ENCODE measurements around the gene ABHD8. TPM values are rescaled to one million over a fixed set of nuclear protein-coding genes. Genes with fewer than 3 reads are reported as not detected.
A peak's percentile ranks its signal among the peaks of the same experiment; 100 is the strongest.

The ABHD8 gene
- total and polyA plus RNA-seq, 3 donors from 2014 or later, result 27.1 to 70.7 (median 49.1) TPM

GRCh38 chr19:17337675-17338432 lies 34.6 kb upstream of the ABHD8 start:
- intact Hi-C loops (cut with DNase I; ENCODE audit: low total_unique reads), result no loop called here
- Histone ChIP-seq H3K36me3 (ENCODE audit: low read depth, missing control alignments) (no peaks in the 10 kb centered on the region), H3K27me3 (no peaks in the 10 kb centered on the region), H3K9me3 (no peaks in the 10 kb centered on the region), H3K4me1 (peaks cover 22% of the 10 kb centered on the region), H3K4me3 (peak overlapping the region; percentile 65 to 72), H3K27ac (peak overlapping the region in 1 of 2 donors; percentile 88)
- WGBS, 2 donors, result 0 to 9% methylated on average over 15 to 35 of the region's 50 CpGs
- no peak for TF ChIP-seq CTCF (IDR thresholded peaks at IDR 0.05)
- TF ChIP-seq POLR2A (IDR thresholded peaks at IDR 0.05), result no peak
- DNase-seq, result no peak

- WGBS, 2 donors, result 0% methylated on average over 30 to 41 of the region's 41 CpGs
- Histone ChIP-seq H3K4me1 (peaks cover 22% of the 10 kb centered on the region), H3K27ac (peak within 1 kb of the TSS; percentile 80 to 88), H3K36me3 (ENCODE audit: low read depth, missing control alignments) (no peaks in the 10 kb centered on the region), H3K4me3 (peak within 1 kb of the TSS; percentile 65 to 72), H3K9me3 (no peaks in the 10 kb centered on the region), H3K27me3 (no peaks in the 10 kb centered on the region)
- DNase-seq, result peak; percentile 99
- TF ChIP-seq POLR2A (IDR thresholded peaks at IDR 0.05) (no peak), CTCF (IDR thresholded peaks at IDR 0.05) (no peak)
- intact Hi-C loops (cut with DNase I; ENCODE audit: low total_unique reads), result no loop called here
Observed at GRCh38 chr19:17336872-17337674, 33.8 kb upstream of the ABHD8 start, which contains the start of gene GTPBP3. TSS of gene GTPBP3 (plus strand) at chr19:17337553. CDS start at chr19:17337612, 59 bp downstream.

- H3K4me3 ChIP-seq, result no peak overlapping the region
- DNase-seq, result no peak
- intact Hi-C loops (cut with DNase I; ENCODE audit: low total_unique reads), result no loop called here
- no peak for TF ChIP-seq POLR2A (IDR thresholded peaks at IDR 0.05)
- no peak for TF ChIP-seq CTCF (IDR thresholded peaks at IDR 0.05)
- no peaks in the 10 kb centered on the region for H3K36me3 ChIP-seq (ENCODE audit: low read depth, missing control alignments)
- WGBS, 2 donors, result 50 to 58% methylated on average over 10 of the region's 10 CpGs
- no peaks in the 10 kb centered on the region for H3K9me3 ChIP-seq
- peaks cover 22% of the 10 kb centered on the region for H3K4me1 ChIP-seq
- H3K27ac ChIP-seq, result no peak overlapping the region
- H3K27me3 ChIP-seq, result no peaks in the 10 kb centered on the region
Observed at GRCh38 chr19:17335575-17335974, 32.4 kb upstream of the ABHD8 start.

GRCh38 chr19:17334414-17335409 lies 31.5 kb upstream of the ABHD8 start, which contains the start of gene ANO8:
TSS of gene ANO8 (minus strand) at chr19:17334855. CDS start at chr19:17334670, 185 bp downstream.
- H3K4me1 ChIP-seq, result peaks cover 22% of the 10 kb centered on the region
- TF ChIP-seq POLR2A (IDR thresholded peaks at IDR 0.05) (no peak), CTCF (IDR thresholded peaks at IDR 0.05) (no peak)
- H3K27me3 ChIP-seq, result no peaks in the 10 kb centered on the region
- peak within 1 kb of the TSS; percentile 66 to 71 for H3K4me3 ChIP-seq
- 1 to 2% methylated on average over 24 to 69 of the region's 86 CpGs for WGBS, 2 donors
- H3K9me3 ChIP-seq, result no peaks in the 10 kb centered on the region
- intact Hi-C loops (cut with DNase I; ENCODE audit: low total_unique reads), result no loop called here
- peak; percentile 97 for DNase-seq
- no peaks in the 10 kb centered on the region for H3K36me3 ChIP-seq (ENCODE audit: low read depth, missing control alignments)
- H3K27ac ChIP-seq, result peak within 1 kb of the TSS in 1 of 2 donors; percentile 50

All from testis (tissue), 3 donors.